Activated CD8-positive, alpha-beta T cell treated with anti-CD3 and anti-CD28 coated beads, Interleukin-2, amount 10 ng/mL, durations not matched to agents 7 days and 5 days (primary cell): ENCODE measurements around the gene CTNND1. TPM values are rescaled to one million over a fixed set of nuclear protein-coding genes. Genes with fewer than 3 reads are reported as not detected.

Source experiments
- ATAC-seq: fragments of 150-1000 bp; cut with Tn5 transposase; one replicate; pipeline ENCODE4 v1.10.0; 2021; ENCODE audit warnings: moderate library complexity
- CTCF ChIA-PET: fragments of 350-600 bp; sonication (Branson Sonifier 250); formaldehyde crosslinking; loops from one replicate; lab custom pipeline; 2021; ENCODE audit warnings: antibody characterized with exemption; lab: Charles Lee
- POLR2A ChIA-PET: fragments of 350-600 bp; sonication (Branson Sonifier 250); formaldehyde crosslinking; loops from one replicate; lab custom pipeline; 2021; ENCODE audit warnings: antibody characterized with exemption; lab: Charles Lee
- DNase-seq: peaks from one replicate; pipeline ENCODE4 v3.0.0-alpha.2; 2020
- H3K27ac Mint-ChIP-seq: one replicate; pipeline ENCODE4 v1.8.0; 2021; ENCODE audit warnings: mild to moderate bottlenecking, mixed read lengths
- H3K27me3 Mint-ChIP-seq: one replicate; pipeline ENCODE4 v1.8.0; 2021; ENCODE audit warnings: low read depth, mixed read lengths
- H3K36me3 Mint-ChIP-seq: one replicate; pipeline ENCODE4 v1.8.0; 2021; ENCODE audit warnings: low read depth, mixed read lengths
- H3K4me1 Mint-ChIP-seq: one replicate; pipeline ENCODE4 v1.8.0; 2021; ENCODE audit warnings: low read depth, mixed read lengths
- H3K4me3 Mint-ChIP-seq: one replicate; pipeline ENCODE4 v1.8.0; 2021; ENCODE audit warnings: mild to moderate bottlenecking, mixed read lengths
- H3K9me3 Mint-ChIP-seq: one replicate; pipeline ENCODE4 v1.8.0; 2022; ENCODE audit warnings: mixed read lengths; ENCODE audit not compliant: insufficient read depth
- total RNA-seq, 2 experiments: library from RNA; stranded (reverse); gene quantifications; one replicate each; pipeline ENCODE4 v1.2.3, GENCODE V29; 2021

The CTNND1 gene
- total RNA-seq, 2 experiments from 2014 or later, result 6.8 to 8.4 TPM

GRCh38 chr11:57763568-57763967 is 2.0 kb downstream of the CTNND1 start:
- DNase-seq (no peak), ATAC-seq (no peak)
- H3K27ac Mint-ChIP-seq, result no peak overlapping the region
- CTCF ChIA-PET, result interaction anchor here (1.0 to 11.2 kb wide), 5 partner anchors 12 to 773 kb away, joined by 3 to 96 read pairs (median 5); partner anchors contain the start of gene BTBD18
- peaks cover 5% of the 10 kb centered on the region for H3K36me3 Mint-ChIP-seq
- POLR2A ChIA-PET, result interaction anchor here (1.0 kb wide), 1 partner anchor 21 kb away, joined by 3 read pairs; no protein-coding TSS in a partner anchor
- no peaks in the 10 kb centered on the region for H3K9me3 Mint-ChIP-seq
- H3K27me3 Mint-ChIP-seq, result no peaks in the 10 kb centered on the region
- H3K4me3 Mint-ChIP-seq, result no peak overlapping the region
- H3K4me1 Mint-ChIP-seq, result peaks cover 27% of the 10 kb centered on the region

- Mint-ChIP-seq H3K27me3 (no peaks in the 10 kb centered on the region), H3K36me3 (peaks cover 5% of the 10 kb centered on the region), H3K9me3 (no peaks in the 10 kb centered on the region), H3K4me3 (no peak overlapping the region), H3K27ac (no peak overlapping the region), H3K4me1 (peaks cover 27% of the 10 kb centered on the region)
- ChIA-PET CTCF (interaction anchor here (1.4 to 11.2 kb wide), 3 partner anchors 10 to 37 kb away, joined by 8 to 96 read pairs (median 9); partner anchors contain the start of gene BTBD18), POLR2A (interaction anchor here (0.8 to 1.0 kb wide), 2 partner anchors 22 to 23 kb away, joined by 3 to 4 read pairs; partner anchors contain the start of gene SELENOH)
- ATAC-seq (no peak), DNase-seq (no peak)
Observed at GRCh38 chr11:57764021-57764420, 2.4 kb downstream of the CTNND1 start.

GRCh38 chr11:57764566-57764965 is 3.0 kb downstream of the CTNND1 start:
- H3K27me3 Mint-ChIP-seq, result no peaks in the 10 kb centered on the region
- CTCF ChIA-PET, result interaction anchor here (1.4 to 11.2 kb wide), 4 partner anchors 10 to 36 kb away, joined by 8 to 96 read pairs (median 10); partner anchors contain the start of gene BTBD18
- no peaks in the 10 kb centered on the region for H3K9me3 Mint-ChIP-seq
- no peak for DNase-seq
- POLR2A ChIA-PET, result interaction anchor here (0.7 to 1.0 kb wide), 3 partner anchors 22 to 53 kb away, joined by 3 to 4 read pairs (median 4); partner anchors contain the start of genes MED19 and SELENOH
- peaks cover 31% of the 10 kb centered on the region for H3K4me1 Mint-ChIP-seq
- peaks cover 5% of the 10 kb centered on the region for H3K36me3 Mint-ChIP-seq
- ATAC-seq, result no peak
- H3K4me3 Mint-ChIP-seq, result no peak overlapping the region
- H3K27ac Mint-ChIP-seq, result no peak overlapping the region

GRCh38 chr11:57764972-57765371 is 3.4 kb downstream of the CTNND1 start:
- DNase-seq (no peak), ATAC-seq (no peak)
- no peaks in the 10 kb centered on the region for H3K9me3 Mint-ChIP-seq
- H3K36me3 Mint-ChIP-seq, result peaks cover 5% of the 10 kb centered on the region
- no peak overlapping the region for H3K27ac Mint-ChIP-seq
- H3K27me3 Mint-ChIP-seq, result no peaks in the 10 kb centered on the region
- peaks cover 34% of the 10 kb centered on the region for H3K4me1 Mint-ChIP-seq
- CTCF ChIA-PET, result interaction anchor here (1.4 to 2.8 kb wide), 3 partner anchors 9 to 36 kb away, joined by 8 to 11 read pairs (median 9); partner anchors contain the start of gene BTBD18
- no peak overlapping the region for H3K4me3 Mint-ChIP-seq
- POLR2A ChIA-PET, result interaction anchor here (0.7 to 0.8 kb wide), 2 partner anchors 24 to 53 kb away, joined by 4 read pairs; partner anchors contain the start of genes MED19 and SELENOH

GRCh38 chr11:57770793-57771192 is 9.2 kb downstream of the CTNND1 start:
- Mint-ChIP-seq H3K9me3 (no peaks in the 10 kb centered on the region), H3K36me3 (peaks cover 8% of the 10 kb centered on the region), H3K27me3 (no peaks in the 10 kb centered on the region), H3K27ac (no peak overlapping the region), H3K4me3 (no peak overlapping the region), H3K4me1 (peaks cover 34% of the 10 kb centered on the region)
- no peak for DNase-seq
- ChIA-PET POLR2A (no interaction called here), CTCF (interaction anchor here (1.1 to 1.7 kb wide), 2 partner anchors 30 to 277 kb away, joined by 3 to 4 read pairs; no protein-coding TSS in a partner anchor)
- ATAC-seq, result no peak

- no peak overlapping the region for H3K27ac Mint-ChIP-seq
- no peaks in the 10 kb centered on the region for H3K27me3 Mint-ChIP-seq
- POLR2A ChIA-PET, result no interaction called here
- H3K9me3 Mint-ChIP-seq, result no peaks in the 10 kb centered on the region
- CTCF ChIA-PET, result interaction anchor here (1.7 kb wide), 1 partner anchor 29 kb away, joined by 4 read pairs; no protein-coding TSS in a partner anchor
- peaks cover 8% of the 10 kb centered on the region for H3K36me3 Mint-ChIP-seq
- no peak for DNase-seq
- H3K4me3 Mint-ChIP-seq, result no peak overlapping the region
- H3K4me1 Mint-ChIP-seq, result peaks cover 38% of the 10 kb centered on the region
- no peak for ATAC-seq
Observed at GRCh38 chr11:57771365-57771764, 9.8 kb downstream of the CTNND1 start.

GRCh38 chr11:57772562-57772961 is 11.0 kb downstream of the CTNND1 start:
- DNase-seq (no peak), ATAC-seq (no peak)
- peaks cover 40% of the 10 kb centered on the region for H3K4me1 Mint-ChIP-seq
- CTCF ChIA-PET, result interaction anchor here (1.0 kb wide), 1 partner anchor 28 kb away, joined by 10 read pairs; no protein-coding TSS in a partner anchor
- no peaks in the 10 kb centered on the region for H3K9me3 Mint-ChIP-seq
- no peak overlapping the region for H3K27ac Mint-ChIP-seq
- POLR2A ChIA-PET, result interaction anchor here (0.8 kb wide), 1 partner anchor 8 kb away, joined by 3 read pairs; no protein-coding TSS in a partner anchor
- H3K4me3 Mint-ChIP-seq, result no peak overlapping the region
- H3K36me3 Mint-ChIP-seq, result peaks cover 3% of the 10 kb centered on the region
- no peaks in the 10 kb centered on the region for H3K27me3 Mint-ChIP-seq

GRCh38 chr11:57773026-57773598 is 11.5 kb downstream of the CTNND1 start:
- ChIA-PET POLR2A (no interaction called here), CTCF (interaction anchor here (1.0 kb wide), 1 partner anchor 28 kb away, joined by 10 read pairs; no protein-coding TSS in a partner anchor)
- Mint-ChIP-seq H3K9me3 (no peaks in the 10 kb centered on the region), H3K4me1 (peaks cover 39% of the 10 kb centered on the region), H3K4me3 (no peak overlapping the region), H3K36me3 (peaks cover 2% of the 10 kb centered on the region), H3K27ac (no peak overlapping the region), H3K27me3 (no peaks in the 10 kb centered on the region)
- DNase-seq, result no peak
- ATAC-seq, result no peak

GRCh38 chr11:57775491-57775890 is 13.9 kb downstream of the CTNND1 start:
- ATAC-seq (no peak), DNase-seq (no peak)
- ChIA-PET POLR2A (interaction anchor here (1.5 kb wide), 1 partner anchor 17 kb away, joined by 3 read pairs; no protein-coding TSS in a partner anchor), CTCF (no interaction called here)
- H3K4me3 Mint-ChIP-seq, result no peak overlapping the region
- H3K36me3 Mint-ChIP-seq, result peaks cover 2% of the 10 kb centered on the region
- no peaks in the 10 kb centered on the region for H3K27me3 Mint-ChIP-seq
- H3K9me3 Mint-ChIP-seq, result no peaks in the 10 kb centered on the region
- H3K27ac Mint-ChIP-seq, result peak overlapping the region; percentile 3
- peaks cover 42% of the 10 kb centered on the region for H3K4me1 Mint-ChIP-seq

GRCh38 chr11:57776031-57776521 is 14.5 kb downstream of the CTNND1 start:
- no peak overlapping the region for H3K4me3 Mint-ChIP-seq
- no peaks in the 10 kb centered on the region for H3K27me3 Mint-ChIP-seq
- DNase-seq (no peak), ATAC-seq (no peak)
- CTCF ChIA-PET, result interaction anchor here (1.4 kb wide), 1 partner anchor 25 kb away, joined by 7 read pairs; no protein-coding TSS in a partner anchor
- no peak overlapping the region for H3K27ac Mint-ChIP-seq
- peaks cover 2% of the 10 kb centered on the region for H3K36me3 Mint-ChIP-seq
- H3K9me3 Mint-ChIP-seq, result no peaks in the 10 kb centered on the region
- peaks cover 43% of the 10 kb centered on the region for H3K4me1 Mint-ChIP-seq
- POLR2A ChIA-PET, result interaction anchor here (1.5 kb wide), 1 partner anchor 16 kb away, joined by 3 read pairs; no protein-coding TSS in a partner anchor

GRCh38 chr11:57776577-57777210 is 15.1 kb downstream of the CTNND1 start:
- no peak for ATAC-seq
- peaks cover 49% of the 10 kb centered on the region for H3K4me1 Mint-ChIP-seq
- ChIA-PET CTCF (interaction anchor here (1.4 kb wide), 1 partner anchor 24 kb away, joined by 7 read pairs; no protein-coding TSS in a partner anchor), POLR2A (no interaction called here)
- H3K27me3 Mint-ChIP-seq, result no peaks in the 10 kb centered on the region
- no peaks in the 10 kb centered on the region for H3K9me3 Mint-ChIP-seq
- no peak for DNase-seq
- H3K4me3 Mint-ChIP-seq, result no peak overlapping the region
- no peak overlapping the region for H3K27ac Mint-ChIP-seq
- peaks cover 2% of the 10 kb centered on the region for H3K36me3 Mint-ChIP-seq
